ENCODE data around the gene RPS26.
"Not testable (repeated sequence)": the region's sequence is repeated elsewhere in the genome, so short reads cannot be mapped to it uniquely, and the experiment has no call there.

DNA sequence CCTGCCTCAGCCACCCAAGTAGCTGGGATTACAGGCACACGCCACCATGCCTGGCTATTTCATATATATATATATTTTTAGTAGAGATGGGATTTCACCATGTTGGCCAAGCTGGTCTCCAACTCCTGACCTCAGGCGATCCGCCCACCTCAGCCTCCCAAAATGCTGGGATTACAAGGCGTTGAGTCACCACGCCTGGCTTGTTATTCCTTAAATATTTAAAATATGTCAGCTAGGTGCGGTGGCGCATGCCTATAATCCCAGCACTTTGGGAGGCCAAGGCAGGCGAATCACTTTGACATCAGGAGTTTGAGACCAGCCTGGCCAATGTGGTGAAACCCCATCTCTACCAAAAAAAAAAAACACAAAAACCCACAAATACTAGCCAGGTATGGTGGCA, 18.2 kb downstream of the RPS26 start:
- TF ChIP-seq, protein P1, sequence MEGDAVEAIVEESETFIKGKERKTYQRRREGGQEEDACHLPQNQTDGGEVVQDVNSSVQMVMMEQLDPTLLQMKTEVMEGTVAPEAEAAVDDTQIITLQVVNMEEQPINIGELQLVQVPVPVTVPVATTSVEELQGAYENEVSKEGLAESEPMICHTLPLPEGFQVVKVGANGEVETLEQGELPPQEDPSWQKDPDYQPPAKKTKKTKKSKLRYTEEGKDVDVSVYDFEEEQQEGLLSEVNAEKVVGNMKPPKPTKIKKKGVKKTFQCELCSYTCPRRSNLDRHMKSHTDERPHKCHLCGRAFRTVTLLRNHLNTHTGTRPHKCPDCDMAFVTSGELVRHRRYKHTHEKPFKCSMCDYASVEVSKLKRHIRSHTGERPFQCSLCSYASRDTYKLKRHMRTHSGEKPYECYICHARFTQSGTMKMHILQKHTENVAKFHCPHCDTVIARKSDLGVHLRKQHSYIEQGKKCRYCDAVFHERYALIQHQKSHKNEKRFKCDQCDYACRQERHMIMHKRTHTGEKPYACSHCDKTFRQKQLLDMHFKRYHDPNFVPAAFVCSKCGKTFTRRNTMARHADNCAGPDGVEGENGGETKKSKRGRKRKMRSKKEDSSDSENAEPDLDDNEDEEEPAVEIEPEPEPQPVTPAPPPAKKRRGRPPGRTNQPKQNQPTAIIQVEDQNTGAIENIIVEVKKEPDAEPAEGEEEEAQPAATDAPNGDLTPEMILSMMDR (IDR thresholded peaks at IDR 0.05; ENCODE audit: insufficient read depth, low read depth, low read length): not testable (repeated sequence)
- not testable (repeated sequence) for TF ChIP-seq EZH2 (IDR thresholded peaks at IDR 0.05; ENCODE audit: insufficient read depth, low read length)
